ENCODE data around the gene ZNF500.

GRCh38 chr16:4771646-4772045, 4.7 kb upstream of the ZNF500 start:
- no peak for TF ChIP-seq CTCF (conservative IDR thresholded peaks at IDR 0.05)
- TF ChIP-seq ZFX (IDR thresholded peaks at IDR 0.05) = no peak
